Natural killer cell treated with Interleukin-12 subunit alpha and Interleukin-12 subunit beta and Interleukin-15 and Interleukin-18, amount 100 ng/mL, for 72 hours (primary cell): ENCODE results near the gene TMEM244. TPM values are rescaled to one million over a fixed set of nuclear protein-coding genes. Genes with fewer than 3 reads are reported as not detected.
"Not testable (repeated sequence)": the region's sequence is repeated elsewhere in the genome, so short reads cannot be mapped to it uniquely, and the experiment has no call there.

Experiments
- ATAC-seq, 2 donors: fragments of 150-1000 bp; cut with Tn5 transposase in 1 of 2; sonication (Bioruptor Pico), chemical (Tn5 transposase) in 1 of 2; 2 replicates each; pipeline ENCODE4 v1.10.0; 2021
- DNase-seq: peaks from one replicate; pipeline ENCODE4 v3.0.0; 2022; ENCODE audit warnings: low spot score
- H3K27ac Mint-ChIP-seq, 2 donors: 1 replicate in 1 of 2; 2 replicates in 1 of 2; pipeline ENCODE4 v1.8.0; 2022; ENCODE audit warnings: mixed read lengths in 2 of 2, mild to moderate bottlenecking in 1 of 2, moderate library complexity in 1 of 2
- H3K27me3 Mint-ChIP-seq, 2 donors: 1 replicate in 1 of 2; 2 replicates in 1 of 2; pipeline ENCODE4 v1.8.0; 2022; ENCODE audit warnings: mixed read lengths in 2 of 2
- H3K36me3 Mint-ChIP-seq: one replicate; pipeline ENCODE4 v1.8.0; 2022; ENCODE audit warnings: mixed read lengths
- H3K4me1 Mint-ChIP-seq, 2 donors: 1 replicate in 1 of 2; 2 replicates in 1 of 2; pipeline ENCODE4 v1.8.0; 2022; ENCODE audit warnings: low read depth in 2 of 2, mixed read lengths in 2 of 2, mild to moderate bottlenecking in 1 of 2
- H3K4me3 Mint-ChIP-seq: one replicate; pipeline ENCODE4 v1.8.0; 2022; ENCODE audit warnings: mixed read lengths
- H3K9me3 Mint-ChIP-seq: 2 replicates; pipeline ENCODE4 v1.8.0; 2022; ENCODE audit warnings: mixed read lengths
- total RNA-seq, 2 donors: library from RNA; stranded (reverse); gene quantifications; one replicate each; pipeline ENCODE4 v1.2.3, GENCODE V29; 2022

Gene TMEM244
- total RNA-seq, 2 donors from 2014 or later: not detected

DNA sequence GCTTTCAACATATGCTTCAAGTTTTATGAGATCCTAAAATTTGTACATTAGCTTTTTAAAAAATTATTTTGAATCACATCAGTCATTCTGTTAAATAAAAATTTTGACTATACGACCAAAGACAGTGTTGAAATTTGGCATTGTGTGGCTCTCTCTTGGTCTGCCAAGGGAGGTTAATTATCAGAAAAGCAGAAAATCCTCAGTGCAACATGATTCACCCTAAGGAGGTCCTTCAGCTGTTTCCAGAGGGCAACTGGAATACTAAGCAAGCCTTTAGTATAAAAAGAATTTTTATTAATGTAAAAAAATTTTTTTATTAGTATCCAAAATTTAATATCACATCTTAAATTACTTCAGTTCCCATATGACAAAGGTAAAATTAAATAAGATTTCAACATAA lies 23.1 kb upstream of the TMEM244 start:
- Mint-ChIP-seq H3K27me3 (peaks cover 13 to 29% of the 10 kb centered on the region in 2 donors), H3K9me3 (no peaks in the 10 kb centered on the region), H3K36me3 (peaks cover 5% of the 10 kb centered on the region), H3K4me1 (peaks cover 3 to 10% of the 10 kb centered on the region in 2 donors), H3K27ac (no peak overlapping the region), H3K4me3 (no peak overlapping the region)
- DNase-seq (no peak), ATAC-seq (no peak)

GRCh38 chr6:129882510-129883023 lies 21.5 kb upstream of the TMEM244 start:
- Mint-ChIP-seq H3K27me3 (peaks cover 18 to 29% of the 10 kb centered on the region in 2 donors), H3K4me3 (peak overlapping the region; percentile 57), H3K4me1 (peaks cover 3 to 10% of the 10 kb centered on the region in 2 donors), H3K27ac (no peak overlapping the region), H3K36me3 (peaks cover 5% of the 10 kb centered on the region), H3K9me3 (no peaks in the 10 kb centered on the region)
- no peak for DNase-seq
- no peak for ATAC-seq

DNA sequence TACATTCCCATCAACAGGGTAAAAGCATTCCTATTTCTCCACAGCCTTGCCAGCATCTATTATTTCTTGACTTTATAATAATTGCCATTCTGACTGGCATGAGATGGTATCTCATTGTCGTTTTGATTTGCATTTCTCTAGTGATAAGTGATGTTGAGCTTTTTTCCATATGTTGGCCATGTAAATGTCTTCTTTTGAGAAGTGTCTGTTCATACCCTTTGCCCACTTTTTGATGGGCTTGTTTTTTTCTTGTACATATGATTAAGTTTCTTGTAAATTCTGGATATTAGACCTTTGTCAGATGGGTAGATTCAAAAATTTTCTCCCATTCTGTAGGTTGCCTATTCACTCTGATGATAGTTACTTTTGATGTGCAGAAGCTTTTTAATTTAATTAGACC lies 16.8 kb upstream of the TMEM244 start:
- not testable (repeated sequence) for H3K36me3 Mint-ChIP-seq, H3K4me3 Mint-ChIP-seq, DNase-seq, H3K27ac Mint-ChIP-seq, ATAC-seq, H3K9me3 Mint-ChIP-seq
- Mint-ChIP-seq H3K4me1 (peaks cover 3 to 17% of the 10 kb centered on the region in 2 donors), H3K27me3 (peaks cover 22 to 27% of the 10 kb centered on the region in 2 donors)

- H3K27ac Mint-ChIP-seq: no peak overlapping the region
- ATAC-seq: no peak
- H3K4me1 Mint-ChIP-seq: peaks cover 0 to 7% of the 10 kb centered on the region in 2 donors
- H3K4me3 Mint-ChIP-seq: peak overlapping the region; percentile 5
- no peaks in the 10 kb centered on the region for H3K9me3 Mint-ChIP-seq
- H3K36me3 Mint-ChIP-seq: peaks cover 5% of the 10 kb centered on the region
- no peak for DNase-seq
- peaks cover 17 to 21% of the 10 kb centered on the region in 2 donors for H3K27me3 Mint-ChIP-seq
These were observed 14.8 kb upstream of the TMEM244 start for GRCh38 chr6:129875610-129876520.

GRCh38 chr6:129874837-129875236 lies 13.7 kb upstream of the TMEM244 start:
- ATAC-seq: no peak
- Mint-ChIP-seq H3K27me3 (peaks cover 12 to 13% of the 10 kb centered on the region in 2 donors), H3K4me1 (peaks cover 0 to 7% of the 10 kb centered on the region in 2 donors), H3K36me3 (no peaks in the 10 kb centered on the region), H3K9me3 (no peaks in the 10 kb centered on the region), H3K4me3 (no peak overlapping the region), H3K27ac (no peak overlapping the region)
- no peak for DNase-seq

GRCh38 chr6:129872586-129872985 lies 11.5 kb upstream of the TMEM244 start:
- Mint-ChIP-seq H3K4me3 (no peak overlapping the region), H3K4me1 (peaks cover 0 to 7% of the 10 kb centered on the region in 2 donors), H3K27me3 (peaks cover 8 to 12% of the 10 kb centered on the region in 2 donors), H3K27ac (no peak overlapping the region), H3K36me3 (no peaks in the 10 kb centered on the region), H3K9me3 (no peaks in the 10 kb centered on the region)
- ATAC-seq: no peak
- DNase-seq: no peak

DNA sequence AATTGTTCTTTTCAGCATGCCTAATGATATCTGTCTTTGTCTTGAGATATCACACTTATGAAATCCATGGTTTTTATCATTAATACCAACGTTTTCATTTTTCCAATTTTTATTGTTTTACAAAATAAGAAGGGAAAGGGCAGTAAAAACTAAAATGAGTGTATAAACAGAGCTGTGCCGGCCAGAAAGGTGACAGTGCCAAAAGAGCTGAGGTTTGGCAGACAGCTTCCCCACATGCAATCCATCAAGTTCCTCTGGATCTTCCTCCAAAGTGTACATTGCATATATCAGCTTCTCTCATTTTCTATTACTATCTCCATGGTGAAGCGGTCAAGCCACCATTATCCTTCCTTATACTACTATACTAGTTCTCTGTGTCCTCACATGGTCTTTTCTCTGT lies 10.1 kb upstream of the TMEM244 start:
- ATAC-seq: no peak
- H3K9me3 Mint-ChIP-seq: no peaks in the 10 kb centered on the region

GRCh38 chr6:129867403-129867802 lies 6.3 kb upstream of the TMEM244 start:
- H3K27ac Mint-ChIP-seq: no peak overlapping the region
- DNase-seq (no peak), ATAC-seq (no peak)
- H3K36me3 Mint-ChIP-seq: no peaks in the 10 kb centered on the region
- H3K27me3 Mint-ChIP-seq: peaks cover 4 to 7% of the 10 kb centered on the region in 2 donors
- H3K9me3 Mint-ChIP-seq: no peaks in the 10 kb centered on the region
- no peaks in the 10 kb centered on the region for H3K4me1 Mint-ChIP-seq
- H3K4me3 Mint-ChIP-seq: no peak overlapping the region

More for the DNA sequence above, 10.1 kb upstream of the TMEM244 start:
- Mint-ChIP-seq H3K27me3 (peaks cover 6 to 12% of the 10 kb centered on the region in 2 donors), H3K4me1 (peaks cover 0 to 5% of the 10 kb centered on the region in 2 donors), H3K27ac (no peak overlapping the region), H3K4me3 (no peak overlapping the region), H3K36me3 (no peaks in the 10 kb centered on the region)
- no peak for DNase-seq

- Mint-ChIP-seq H3K4me1 (peaks cover 0 to 5% of the 10 kb centered on the region in 2 donors), H3K36me3 (no peaks in the 10 kb centered on the region), H3K27ac (no peak overlapping the region), H3K4me3 (no peak overlapping the region), H3K9me3 (no peaks in the 10 kb centered on the region), H3K27me3 (peaks cover 1 to 4% of the 10 kb centered on the region in 2 donors)
- ATAC-seq (no peak), DNase-seq (no peak)
These were observed 5.6 kb upstream of the TMEM244 start for GRCh38 chr6:129866688-129867087.

DNA sequence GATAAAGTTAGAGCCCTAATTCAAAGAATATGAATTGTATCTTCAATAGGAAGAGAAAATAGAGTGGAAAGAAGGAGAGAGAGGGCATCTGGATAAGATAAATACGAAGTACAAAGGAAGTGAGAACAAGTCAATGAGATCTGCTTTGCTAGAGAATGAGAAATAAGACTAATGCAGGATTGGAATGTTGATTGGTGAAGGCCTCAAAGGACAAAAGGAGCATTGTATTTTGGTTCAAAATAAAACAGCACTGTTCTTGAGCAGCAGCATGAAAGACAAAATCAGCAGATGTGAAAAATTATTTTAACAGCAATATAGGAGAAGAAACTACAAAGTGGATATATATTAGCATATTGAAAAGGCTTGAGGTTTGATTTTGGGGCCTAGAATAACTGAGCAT lies 5.1 kb upstream of the TMEM244 start:
- H3K27me3 Mint-ChIP-seq: peaks cover 0 to 3% of the 10 kb centered on the region in 2 donors
- DNase-seq (no peak), ATAC-seq (no peak)
- H3K9me3 Mint-ChIP-seq: no peaks in the 10 kb centered on the region
- no peak overlapping the region for H3K27ac Mint-ChIP-seq
- no peak overlapping the region for H3K4me3 Mint-ChIP-seq
- no peaks in the 10 kb centered on the region for H3K36me3 Mint-ChIP-seq
- H3K4me1 Mint-ChIP-seq: peaks cover 0 to 7% of the 10 kb centered on the region in 2 donors

- Mint-ChIP-seq H3K4me3 (no peak overlapping the region), H3K27ac (no peak overlapping the region), H3K9me3 (no peaks in the 10 kb centered on the region), H3K36me3 (no peaks in the 10 kb centered on the region), H3K4me1 (peaks cover 2 to 18% of the 10 kb centered on the region in 2 donors), H3K27me3 (peaks cover 0 to 3% of the 10 kb centered on the region in 2 donors)
- ATAC-seq: no peak
- DNase-seq: no peak
These were observed 3.9 kb upstream of the TMEM244 start for GRCh38 chr6:129865013-129865412.

GRCh38 chr6:129863664-129864063 lies 2.5 kb upstream of the TMEM244 start:
- H3K27me3 Mint-ChIP-seq: peaks cover 0 to 3% of the 10 kb centered on the region in 2 donors
- no peak overlapping the region for H3K27ac Mint-ChIP-seq
- no peak overlapping the region for H3K4me3 Mint-ChIP-seq
- no peak for DNase-seq
- no peak for ATAC-seq
- H3K9me3 Mint-ChIP-seq: no peaks in the 10 kb centered on the region
- no peaks in the 10 kb centered on the region for H3K36me3 Mint-ChIP-seq
- H3K4me1 Mint-ChIP-seq: peaks cover 2 to 18% of the 10 kb centered on the region in 2 donors

- ATAC-seq (no peak), DNase-seq (no peak)
- Mint-ChIP-seq H3K4me1 (peaks cover 2 to 18% of the 10 kb centered on the region in 2 donors), H3K27me3 (peaks cover 0 to 3% of the 10 kb centered on the region in 2 donors), H3K4me3 (no peak overlapping the region), H3K27ac (no peak overlapping the region), H3K36me3 (no peaks in the 10 kb centered on the region), H3K9me3 (no peaks in the 10 kb centered on the region)
These were observed 1.6 kb downstream of the TMEM244 start for GRCh38 chr6:129859524-129859923.

GRCh38 chr6:129857838-129858237 lies 3.3 kb downstream of the TMEM244 start:
- H3K9me3 Mint-ChIP-seq: no peaks in the 10 kb centered on the region
- no peaks in the 10 kb centered on the region for H3K36me3 Mint-ChIP-seq
- DNase-seq (no peak), ATAC-seq (no peak)
- peaks cover 2 to 18% of the 10 kb centered on the region in 2 donors for H3K4me1 Mint-ChIP-seq
- no peak overlapping the region for H3K4me3 Mint-ChIP-seq
- peaks cover 3 to 7% of the 10 kb centered on the region in 2 donors for H3K27me3 Mint-ChIP-seq
- H3K27ac Mint-ChIP-seq: no peak overlapping the region
